ENCODE data around the gene ZNF12.
"Not testable (repeated sequence)": the region's sequence is repeated elsewhere in the genome, so short reads cannot be mapped to it uniquely, and the experiment has no call there.

Gene ZNF12

DNA sequence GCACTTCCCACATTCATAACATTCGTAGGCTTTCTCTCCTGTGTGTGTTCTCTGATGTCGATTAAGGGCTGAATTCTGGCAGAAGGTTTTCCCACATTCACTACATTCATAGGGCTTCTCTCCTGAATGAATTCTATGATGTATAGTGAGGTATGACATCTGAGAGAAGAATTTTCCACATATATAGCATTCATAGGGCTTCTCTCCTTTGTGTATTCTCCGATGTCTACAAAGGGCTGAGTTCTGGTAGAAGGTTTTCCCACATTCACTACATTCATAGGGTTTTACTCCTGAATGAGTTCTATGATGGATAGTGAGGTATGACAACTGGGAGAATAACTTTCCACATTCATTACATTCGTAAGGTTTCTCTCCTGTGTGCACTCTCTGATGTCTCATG lies 15.6 kb downstream of the ZNF12 start:
- no peak for DNase-seq

DNA sequence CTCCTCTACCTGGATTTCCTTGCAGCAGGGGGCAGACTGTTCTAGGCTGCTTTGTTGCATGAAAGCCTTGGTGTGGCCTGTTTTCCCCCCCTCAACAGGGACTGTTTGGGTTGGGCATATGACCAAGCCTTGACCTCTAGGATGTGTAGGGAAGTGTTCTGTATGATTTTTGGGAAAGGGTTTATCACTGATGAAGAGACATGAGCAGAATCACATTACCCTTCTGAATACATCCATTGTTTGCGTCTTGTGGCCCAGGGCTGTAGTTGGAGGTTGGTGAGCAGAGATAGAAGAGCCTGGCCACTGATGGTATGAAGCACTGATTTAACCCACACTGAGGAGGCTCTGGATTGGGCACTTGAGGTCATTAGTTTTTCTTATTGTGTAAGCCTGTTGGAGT lies 26.6 kb downstream of the ZNF12 start:
- no peak for DNase-seq

DNA sequence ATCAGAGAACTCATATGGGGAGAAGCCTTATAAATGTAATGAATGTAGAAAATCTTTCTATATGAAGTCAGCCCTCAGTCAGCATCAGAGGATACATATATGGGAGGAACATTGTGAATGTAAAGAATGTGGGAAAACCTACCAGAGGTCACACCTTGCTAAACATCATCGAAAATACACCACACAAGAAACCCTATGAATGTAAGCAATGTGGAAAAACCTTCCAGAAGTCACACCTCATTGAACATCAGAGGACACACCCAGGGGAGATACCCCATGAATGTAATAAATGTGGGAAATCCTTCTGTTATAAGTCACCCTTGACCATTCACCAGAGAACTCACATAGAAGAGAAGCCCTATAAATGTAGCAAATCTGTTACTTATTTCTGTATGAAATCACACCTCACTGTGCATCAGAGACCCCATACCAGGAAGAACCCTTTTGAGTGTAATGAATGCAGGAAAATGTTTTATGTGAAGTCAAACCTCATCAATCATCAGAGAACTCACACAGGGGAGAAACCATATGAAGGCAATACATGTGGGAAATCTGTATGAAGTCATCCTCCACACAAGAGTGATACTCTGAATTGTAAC lies 30.8 kb downstream of the ZNF12 start:
- no peak for DNase-seq

DNA sequence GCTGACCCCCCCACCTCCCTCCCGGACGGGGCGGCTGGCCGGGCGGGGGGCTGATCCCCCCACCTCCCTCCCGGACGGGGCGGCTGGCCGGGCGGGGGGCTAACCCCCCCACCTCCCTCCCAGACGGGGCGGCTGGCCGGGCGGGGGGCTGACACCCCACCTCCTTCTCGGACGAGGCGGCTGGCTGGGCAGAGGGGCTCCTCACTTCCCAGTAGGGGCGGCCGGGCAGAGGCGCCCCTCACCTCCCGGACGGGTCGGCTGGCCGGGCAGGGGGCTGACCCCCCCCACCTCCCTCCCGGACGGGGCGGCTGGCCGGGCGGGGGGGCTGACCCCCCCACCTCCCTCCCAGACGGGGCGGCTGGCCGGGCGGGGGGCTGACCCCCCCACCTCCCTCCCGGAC lies 35.9 kb downstream of the ZNF12 start:
- not testable (repeated sequence) for DNase-seq

DNA sequence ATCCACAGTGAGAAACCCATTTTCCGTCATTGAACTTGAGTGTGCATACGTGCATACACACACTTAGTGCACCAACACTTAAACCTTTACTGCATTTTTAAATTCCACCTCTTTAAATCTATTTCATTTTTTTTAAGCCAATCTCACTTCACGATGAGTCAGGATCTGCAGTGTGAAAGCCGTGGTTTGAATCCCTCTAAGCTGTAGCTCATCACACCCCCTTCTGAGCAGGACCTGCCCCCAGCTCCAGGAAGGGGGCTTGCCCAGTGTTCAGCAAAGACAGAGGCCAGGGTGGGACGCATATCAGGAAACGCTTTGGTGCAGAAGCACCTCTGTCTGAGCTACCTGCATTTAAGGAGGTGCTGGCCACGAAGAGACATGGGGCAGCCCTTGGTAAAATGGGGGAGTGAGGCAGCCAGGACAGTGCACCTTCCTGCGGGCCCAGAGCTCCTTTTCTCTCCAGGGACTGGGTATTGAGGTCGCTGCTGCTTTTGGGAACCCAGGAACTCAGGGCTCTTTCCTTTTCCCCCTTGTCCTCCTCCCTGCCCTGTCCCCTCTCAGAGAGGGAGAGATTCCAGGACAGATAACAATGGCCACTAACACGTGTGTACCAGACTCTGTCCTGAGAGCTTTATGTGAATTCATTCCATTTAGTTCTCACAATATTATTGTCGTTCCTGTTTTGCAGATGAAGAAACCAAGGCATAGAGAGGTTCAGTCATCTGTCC lies 48.0 kb downstream of the ZNF12 start:
- DNase-seq: no peak

DNA sequence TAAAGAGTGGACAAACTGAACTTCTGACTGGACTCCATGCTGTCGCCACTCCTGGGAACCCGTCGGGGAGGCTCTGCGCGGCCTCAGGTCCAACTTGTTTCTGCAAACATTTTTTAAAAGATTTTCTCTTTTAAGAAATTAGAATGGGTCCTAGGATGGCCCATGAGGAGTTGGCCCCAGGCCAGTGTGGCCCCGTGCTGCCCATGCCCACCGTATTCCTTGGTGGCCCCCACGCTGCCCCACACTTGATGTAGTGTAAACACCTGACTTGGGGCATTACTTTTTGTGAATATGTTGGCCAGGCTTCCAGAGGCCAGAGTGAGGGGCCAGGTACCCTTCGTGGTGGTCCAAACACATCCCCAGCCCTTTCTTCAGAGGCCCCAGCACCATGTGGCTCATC lies 50.3 kb downstream of the ZNF12 start:
- DNase-seq: no peak

DNA sequence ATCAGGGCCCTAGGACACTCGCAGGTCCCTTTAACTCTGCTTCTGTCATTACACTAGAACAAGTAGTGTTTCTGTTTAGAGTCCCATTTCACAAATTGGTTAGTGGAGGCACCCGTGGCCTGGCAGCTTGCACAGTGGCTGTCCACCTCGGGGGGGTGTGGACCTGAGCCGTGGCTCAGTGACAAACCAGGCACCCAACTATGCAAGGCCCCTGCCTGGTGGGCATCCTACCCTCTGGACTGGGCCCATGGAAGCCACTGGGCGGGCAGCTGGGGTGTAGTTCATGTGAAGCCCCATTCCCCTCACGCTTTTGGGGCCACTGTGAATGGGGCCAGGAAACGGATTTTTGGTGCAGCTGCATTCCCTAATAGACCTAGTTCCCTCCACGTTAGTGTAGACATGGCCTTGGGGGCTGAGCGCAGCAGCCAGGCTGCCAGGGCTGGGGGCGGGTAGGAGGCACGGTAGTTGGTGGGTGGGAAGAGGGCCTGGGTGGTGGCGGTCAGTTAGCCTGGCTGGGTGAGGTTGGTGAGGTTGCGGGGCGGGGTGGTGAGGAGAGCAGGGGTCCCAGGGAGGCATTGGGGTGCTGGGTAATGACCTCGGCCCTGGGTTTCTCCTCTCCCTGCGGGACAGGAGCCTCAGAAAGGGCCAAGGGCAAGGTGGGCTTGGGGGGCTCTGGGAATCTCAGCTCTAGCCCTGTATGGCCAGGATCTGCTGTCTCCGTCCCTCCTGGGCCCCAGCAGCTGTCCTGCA lies 50.9 kb downstream of the ZNF12 start:
- DNase-seq: no peak

DNA sequence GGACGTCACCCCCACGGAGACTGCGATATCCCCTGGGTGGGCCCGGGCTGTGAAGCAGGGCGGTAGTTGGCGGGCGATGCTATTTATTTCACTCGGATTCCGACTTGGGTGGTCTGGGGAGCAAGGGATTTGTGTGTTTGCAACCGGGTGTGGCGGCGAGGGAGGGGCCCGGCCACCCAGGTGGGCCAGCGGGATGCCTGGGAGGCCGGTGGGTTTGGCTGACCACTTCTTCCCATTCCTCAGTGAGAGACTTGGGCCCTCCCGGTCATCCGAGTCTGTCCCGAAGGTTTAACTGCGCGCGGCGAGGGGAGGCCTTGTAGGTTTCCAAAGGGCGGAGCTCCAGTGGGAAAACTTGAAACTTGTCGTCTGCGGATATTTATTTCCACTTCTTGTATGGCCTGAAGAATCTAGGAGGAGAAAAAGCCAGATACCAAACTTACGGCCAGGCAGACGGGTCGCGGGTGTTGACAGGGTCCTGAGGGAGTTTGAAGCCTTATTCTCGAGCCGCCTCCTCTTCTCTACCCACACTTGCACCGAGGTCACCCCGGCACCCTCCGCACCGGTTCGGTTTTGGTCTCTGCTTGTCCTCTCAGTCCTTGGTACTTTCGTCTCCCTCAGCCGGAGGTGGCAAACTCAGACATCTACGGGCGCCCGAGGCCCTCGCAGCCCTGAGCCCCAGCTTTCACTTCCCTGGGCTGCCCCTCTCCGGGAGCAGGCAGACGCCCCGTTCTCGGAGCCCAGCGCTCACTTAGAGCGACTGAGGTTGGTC lies 51.7 kb downstream of the ZNF12 start:
- DNase-seq: no peak

DNA sequence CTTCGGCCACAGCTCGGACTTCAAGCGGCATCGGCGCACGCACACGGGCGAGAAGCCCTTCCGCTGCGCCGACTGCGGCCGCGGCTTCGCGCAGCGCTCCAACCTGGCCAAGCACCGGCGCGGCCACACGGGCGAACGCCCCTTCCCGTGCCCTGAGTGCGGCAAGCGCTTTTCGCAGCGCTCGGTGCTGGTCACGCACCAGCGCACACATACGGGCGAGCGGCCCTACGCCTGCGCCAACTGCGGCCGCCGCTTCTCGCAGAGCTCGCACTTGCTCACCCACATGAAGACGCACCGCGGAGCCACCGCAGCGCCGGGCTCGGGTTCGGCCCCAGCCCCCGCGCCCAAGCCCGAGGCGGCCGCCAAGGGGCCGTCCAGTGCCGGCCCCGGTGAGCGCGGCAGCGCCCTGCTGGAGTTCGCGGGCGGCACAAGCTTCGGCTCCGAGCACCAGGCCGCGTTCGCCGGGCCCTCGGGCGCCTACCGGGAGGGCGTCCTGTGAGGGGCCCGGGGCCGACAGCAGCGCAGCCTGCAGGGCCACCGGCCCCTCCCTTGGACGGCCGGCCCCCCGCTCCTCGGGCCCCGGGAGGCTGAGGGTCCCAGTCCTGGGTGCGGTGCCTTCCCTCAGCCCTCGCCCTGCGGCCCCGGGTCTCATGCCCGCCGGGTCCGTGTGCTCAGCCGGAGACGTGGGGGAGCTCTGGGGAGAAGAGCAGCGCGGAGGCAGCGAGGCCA lies 52.5 kb downstream of the ZNF12 start:
- no peak for DNase-seq

DNA sequence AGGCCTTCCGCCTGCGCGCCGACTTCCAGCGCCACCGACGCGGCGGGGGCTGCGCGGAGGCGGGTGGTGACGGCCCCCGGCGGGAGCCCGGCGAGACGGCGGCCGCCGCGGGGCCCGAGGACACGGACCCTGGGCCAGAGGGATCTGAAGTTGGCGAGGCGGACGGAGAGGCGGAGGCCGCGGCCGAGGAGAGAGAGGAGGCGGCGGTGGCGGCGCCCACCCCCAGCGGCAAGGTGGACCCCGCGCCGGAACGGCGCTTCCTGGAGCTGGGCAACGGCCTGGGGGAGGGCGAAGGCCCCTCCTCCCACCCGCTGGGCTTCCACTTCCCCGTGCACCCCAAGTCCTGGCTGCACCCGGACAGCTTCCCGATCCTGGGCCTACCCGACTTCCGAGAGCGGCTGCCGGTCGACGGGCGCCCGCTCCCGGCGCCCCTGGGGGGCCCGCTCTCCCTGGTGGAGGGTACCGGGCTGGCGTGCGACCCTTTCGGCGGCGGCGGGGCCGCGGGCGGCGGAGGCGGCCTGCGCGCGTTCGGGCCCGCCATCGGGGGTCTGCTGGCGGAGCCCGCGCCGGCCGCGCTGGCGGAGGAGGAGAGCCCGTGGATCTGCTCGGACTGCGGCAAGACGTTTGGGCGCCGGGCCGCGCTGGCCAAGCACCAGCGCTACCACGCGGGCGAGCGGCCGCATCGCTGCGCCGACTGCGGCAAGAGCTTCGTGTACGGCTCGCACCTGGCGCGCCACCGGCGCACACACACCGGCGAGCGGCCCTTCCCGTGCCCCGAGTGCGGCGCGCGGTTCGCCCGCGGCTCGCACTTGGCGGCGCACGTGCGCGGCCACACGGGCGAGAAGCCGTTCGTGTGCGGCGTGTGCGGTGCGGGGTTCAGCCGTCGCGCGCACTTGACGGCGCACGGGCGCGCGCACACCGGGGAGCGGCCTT lies 53.4 kb downstream of the ZNF12 start:
- no peak for DNase-seq

DNA sequence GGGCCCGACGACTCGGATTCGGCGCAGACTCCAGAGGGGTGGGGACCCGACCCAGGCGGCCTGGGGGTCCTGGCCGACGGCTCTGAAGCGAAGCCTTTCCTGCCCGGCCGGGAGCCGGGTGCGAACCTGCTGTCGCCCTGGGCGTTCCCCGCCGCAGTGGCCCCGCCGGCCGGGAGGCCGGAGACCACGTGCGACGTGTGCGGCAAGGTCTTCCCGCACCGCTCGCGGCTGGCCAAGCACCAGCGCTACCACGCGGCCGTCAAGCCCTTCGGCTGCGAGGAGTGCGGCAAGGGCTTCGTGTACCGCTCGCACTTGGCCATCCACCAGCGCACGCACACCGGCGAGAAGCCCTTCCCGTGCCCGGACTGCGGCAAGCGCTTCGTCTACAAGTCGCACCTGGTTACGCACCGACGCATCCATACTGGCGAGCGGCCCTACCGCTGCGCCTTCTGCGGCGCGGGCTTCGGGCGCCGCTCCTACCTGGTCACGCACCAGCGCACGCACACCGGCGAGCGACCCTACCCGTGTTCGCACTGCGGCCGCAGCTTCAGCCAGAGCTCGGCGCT lies 54.2 kb downstream of the ZNF12 start:
- DNase-seq: no peak

DNA sequence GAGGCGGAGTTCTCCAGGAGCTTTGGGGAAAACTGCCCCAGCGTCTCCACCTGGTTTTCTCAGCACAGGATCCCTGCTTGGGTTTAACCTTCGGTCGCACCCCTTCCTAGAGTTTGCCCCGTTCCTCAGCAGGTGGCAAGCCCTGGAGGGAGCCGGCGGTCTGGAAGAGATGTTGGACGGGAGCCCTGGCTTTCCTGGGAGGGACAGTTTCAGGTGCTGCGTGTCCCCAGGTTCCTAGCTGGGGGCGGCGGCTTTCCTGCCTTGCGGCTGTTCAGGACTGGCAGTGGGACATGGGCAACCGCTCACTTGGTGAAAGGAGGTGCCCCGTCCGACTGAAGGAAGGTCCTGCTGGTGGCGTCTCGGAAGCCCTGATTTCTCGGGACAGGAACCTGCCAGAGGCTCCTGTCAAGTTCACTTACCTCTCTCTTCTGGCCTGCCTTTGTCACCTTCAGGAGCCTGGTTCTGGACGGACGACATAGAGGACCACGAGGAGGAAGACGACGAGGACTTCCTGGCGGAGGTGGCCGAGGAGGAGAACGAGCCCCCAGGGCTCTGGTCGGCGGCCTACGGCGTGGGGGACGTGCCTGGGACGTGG lies 54.8 kb downstream of the ZNF12 start:
- DNase-seq: no peak

DNA sequence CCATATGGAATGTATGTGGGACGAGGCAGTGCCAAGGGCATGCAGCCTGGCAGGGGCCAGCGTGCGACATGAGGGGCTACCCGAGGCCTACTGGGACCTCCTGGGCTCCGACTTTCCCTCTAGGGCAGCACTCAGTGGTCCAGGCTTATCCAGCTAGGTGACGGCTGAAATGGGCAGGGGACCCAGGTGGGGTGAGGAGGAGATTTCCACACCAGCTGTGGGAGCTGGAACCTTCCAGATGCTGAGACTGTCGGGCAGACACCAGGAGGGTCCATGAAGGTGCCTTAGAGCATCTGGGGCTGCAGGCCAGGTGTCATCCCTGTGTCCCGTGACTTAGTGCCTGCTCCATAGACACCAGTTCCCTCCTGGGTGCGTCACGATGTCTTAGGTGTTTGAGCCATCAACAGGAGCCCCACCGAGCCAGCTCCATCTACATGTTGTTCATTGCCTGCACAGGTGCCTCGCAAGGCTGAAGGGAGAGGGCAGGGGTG lies 56.2 kb downstream of the ZNF12 start:
- DNase-seq: no peak

DNA sequence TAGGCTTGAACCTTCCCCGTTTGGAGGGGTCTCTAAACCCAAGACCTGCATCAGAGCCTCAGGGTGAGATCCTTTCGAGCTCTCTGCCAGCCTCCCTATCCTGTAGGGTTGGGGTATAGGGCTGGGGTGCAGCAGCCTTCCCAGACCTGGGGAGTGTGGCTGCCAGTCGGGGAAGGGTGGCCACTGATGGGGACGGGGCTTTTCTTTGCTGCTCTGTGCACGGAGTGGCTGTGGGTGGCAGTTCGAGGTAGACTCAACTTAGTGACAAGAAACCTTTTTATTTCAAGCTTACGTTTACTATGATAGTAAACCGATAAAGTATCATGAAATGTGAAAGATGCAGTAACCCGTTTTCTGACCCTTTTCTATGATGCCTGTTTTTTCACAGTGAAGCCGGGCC lies 56.7 kb downstream of the ZNF12 start:
- no peak for DNase-seq

DNA sequence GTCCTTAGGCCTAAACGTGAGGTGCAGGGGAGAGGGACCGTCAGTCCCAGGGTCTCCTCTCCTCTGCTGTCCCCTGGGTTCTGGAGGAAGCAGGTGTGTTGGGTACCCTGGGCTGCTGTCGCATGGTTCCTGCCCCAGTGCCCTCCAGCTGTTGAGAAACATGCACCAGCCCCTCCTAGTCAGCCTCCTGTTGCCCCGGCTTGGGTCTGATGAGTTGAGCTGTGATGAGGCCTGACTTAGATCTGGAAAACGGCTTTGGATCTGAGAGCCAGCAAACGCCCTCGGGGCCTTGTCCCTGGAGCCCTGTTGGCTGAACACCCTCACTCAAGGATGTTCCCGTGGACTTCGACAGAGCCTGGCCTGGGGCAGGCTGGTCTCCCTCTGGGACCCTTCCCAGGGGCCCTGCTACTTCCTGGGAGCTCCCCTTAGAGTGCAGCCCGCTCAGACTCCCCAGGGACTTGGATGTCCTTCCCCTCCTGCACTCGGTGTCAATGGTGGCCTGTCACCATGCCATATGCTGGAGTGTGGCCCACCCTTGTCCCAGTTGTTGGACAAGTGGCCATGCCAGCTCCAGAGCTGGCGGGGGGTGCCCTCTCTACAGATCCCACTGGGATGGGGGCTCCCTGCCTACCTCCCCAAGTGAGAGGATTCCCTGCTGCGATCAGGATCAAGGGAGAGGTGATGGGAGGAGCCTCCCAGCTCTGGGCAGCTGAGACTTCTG lies 57.3 kb downstream of the ZNF12 start:
- no peak for DNase-seq

DNA sequence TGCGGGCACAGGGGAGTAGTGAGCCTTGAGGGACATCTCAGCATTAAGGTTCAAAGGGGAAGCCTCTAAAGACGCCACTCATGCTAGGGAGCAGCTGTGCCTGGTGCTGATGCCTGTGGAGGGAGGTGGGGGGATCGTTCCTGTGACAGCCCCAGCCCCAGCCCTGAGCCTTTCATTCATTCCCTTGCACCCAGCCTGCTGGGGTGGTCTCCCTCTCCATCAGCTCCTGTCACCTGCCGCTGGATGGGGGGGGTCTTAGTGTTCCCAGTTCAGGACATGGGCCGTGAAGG lies 58.0 kb downstream of the ZNF12 start:
- DNase-seq: no peak

DNA sequence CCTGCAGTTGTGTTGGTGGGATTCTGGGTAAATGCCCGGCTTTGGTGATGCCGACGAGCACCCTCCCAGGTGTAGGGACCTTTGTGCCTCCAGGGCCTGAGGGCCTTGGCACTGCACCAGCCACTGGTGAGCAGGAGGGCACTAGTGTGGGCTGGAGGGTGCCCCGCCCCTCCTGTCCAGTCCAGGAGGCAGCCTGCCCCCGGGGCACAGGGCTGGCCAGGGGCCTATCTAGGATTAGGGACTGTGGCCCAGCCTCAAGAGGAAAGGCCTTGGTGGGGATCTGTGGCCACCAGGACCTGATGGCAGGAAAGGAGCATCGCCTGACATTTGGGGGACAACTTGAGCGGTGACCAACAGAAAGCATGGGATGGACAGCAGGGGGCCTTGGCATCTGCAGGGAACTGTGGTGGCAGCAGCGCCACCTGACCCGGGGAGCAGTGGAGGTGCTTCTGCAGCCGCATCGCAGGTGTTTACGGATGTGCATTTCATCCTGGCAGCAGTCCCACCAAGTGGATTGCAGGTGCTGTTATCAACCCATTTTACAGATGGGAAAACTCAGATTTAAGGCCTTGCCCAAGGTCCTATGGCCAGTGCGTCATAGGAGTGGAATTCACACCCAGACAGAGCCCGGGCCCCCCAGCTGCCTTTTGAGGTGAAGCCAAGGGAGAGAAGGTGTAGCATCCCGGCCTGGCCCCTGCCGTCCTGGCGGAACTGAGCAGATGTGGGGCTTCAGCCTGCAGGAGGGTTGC lies 58.5 kb downstream of the ZNF12 start:
- no peak for DNase-seq

DNA sequence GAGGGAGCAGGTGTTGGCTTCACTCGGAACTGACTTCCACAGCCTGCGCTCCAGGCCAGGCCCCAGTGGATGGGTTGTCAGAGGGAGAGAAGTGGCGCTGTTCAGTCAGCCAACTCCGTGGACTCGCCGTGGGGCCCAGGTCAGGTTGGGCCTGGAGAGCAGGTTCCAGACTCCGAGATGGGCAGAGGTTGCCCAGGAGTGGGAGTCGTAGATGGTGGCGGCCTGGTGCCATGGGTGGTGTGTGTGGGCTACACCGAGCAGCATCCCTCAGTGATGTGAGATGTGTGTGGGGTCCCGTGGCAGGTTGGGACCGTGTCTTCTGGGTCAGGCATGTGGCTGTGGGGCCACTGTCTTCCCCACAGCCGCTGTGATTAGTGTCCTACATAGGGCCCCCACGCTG lies 59.2 kb downstream of the ZNF12 start:
- DNase-seq: no peak

DNA sequence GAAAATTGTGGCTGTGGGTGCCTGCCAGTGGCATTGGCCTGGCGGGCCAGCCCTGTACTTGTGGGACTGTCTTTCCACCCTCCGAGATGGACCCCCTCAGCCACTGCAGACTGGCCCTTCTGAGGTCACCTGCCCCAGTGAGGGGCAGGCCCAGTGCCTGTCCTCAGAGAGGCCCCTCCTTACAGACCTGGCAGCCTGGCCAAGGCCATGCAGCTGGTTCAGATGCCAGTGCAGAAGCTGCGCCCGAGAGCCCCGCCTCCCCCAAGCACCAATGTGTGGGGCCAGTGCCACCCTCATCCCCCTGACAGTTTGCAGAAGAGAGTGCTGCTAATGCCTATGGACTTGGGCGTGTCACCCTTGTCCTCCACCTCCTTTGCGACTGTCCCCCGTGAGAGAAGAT lies 59.7 kb downstream of the ZNF12 start:
- no peak for DNase-seq

Data from activated CD4-positive, alpha-beta T cell treated with anti-CD3 and anti-CD28 coated beads, Interleukin-2, amount 50 U/mL, for 4 hours (primary cell).